HCT116 (cell line): ENCODE measurements around the gene LGALS7. TPM values are rescaled to one million over a fixed set of nuclear protein-coding genes. Genes with fewer than 3 reads are reported as not detected.

Source experiments
- ATAC-seq: fragments of 200-7000 bp; cut with Tn5 transposase; 2 replicates; pipeline ENCODE4 v1.9.1; 2020; ENCODE audit warnings: mild to moderate bottlenecking, moderate library complexity
- BruUV-seq: library from RNA; stranded (reverse); fragments of 400-500 nt; replicated peaks from 2 replicates; lab custom pipeline; 2021; lab: Mats Ljungman, UMichigan
- CTCF ChIA-PET: fragments of 300-600 bp; sonication (Branson Sonifier 250); formaldehyde crosslinking; loops from one replicate; lab custom pipeline; 2021; ENCODE audit warnings: antibody characterized with exemption; lab: Charles Lee
- POLR2A ChIA-PET: fragments of 300-600, 350-600 bp; sonication (Branson Sonifier 250); formaldehyde crosslinking; loops from one replicate; lab custom pipeline; 2021; ENCODE audit warnings: antibody characterized with exemption; lab: Charles Lee
- RAD21 ChIA-PET, 2 experiments: fragments of 300-600 bp; sonication (Branson Sonifier 250); formaldehyde crosslinking; loops; one replicate each; lab custom pipeline; 2023; ENCODE audit warnings: low total read pairs in 2 of 2; ENCODE audit not compliant: uncharacterized antibody in 2 of 2, unreplicated experiment in 2 of 2, low non-redundant PET in 1 of 2; lab: Charles Lee
- DNase-seq: peaks from one replicate; pipeline ENCODE4 v3.0.0-alpha.2; 2010; ENCODE audit warnings: low read depth, low spot score
- H2AFZ ChIP-seq: fragments of 200-600 bp; shearing (Covaris generic), sonication (generic); 2 replicates; pipeline ENCODE4 v1.6.1; 2017; ENCODE audit warnings: low read depth, mixed run types, mixed read lengths, antibody characterized with exemption, low read length; ENCODE audit not compliant: poor library complexity, severe bottlenecking
- H3K27ac ChIP-seq: 2 replicates; pipeline ENCODE4 v1.5.1; 2012; ENCODE audit warnings: low read depth, low read length
- H3K27me3 ChIP-seq: fragments of 200-600 bp; sonication (generic); 2 replicates; pipeline ENCODE4 v1.6.1; 2016; ENCODE audit warnings: mixed run types, low read length, mixed read lengths; ENCODE audit not compliant: insufficient read depth
- H3K36me3 ChIP-seq, 2 experiments: fragments of 200-500 bp in 1 of 2; fragments of 200-600 bp in 1 of 2; sonication (Bioruptor generic) in 1 of 2; sonication (generic) in 1 of 2; 2 replicates each; pipeline versions ENCODE4 v1.5.1 to v1.6.1; 2014 to 2016; ENCODE audit warnings: low read length in 2 of 2, inconsistent platforms in 1 of 2, mixed read lengths in 1 of 2, mixed run types in 1 of 2; ENCODE audit not compliant: insufficient read depth in 2 of 2, control insufficient read depth in 1 of 2
- H3K4me1 ChIP-seq, 2 experiments: fragments of 200-600 bp in 1 of 2; sonication (generic) in 1 of 2; 2 replicates each; pipeline versions ENCODE4 v1.5.1 to v1.6.1; 2012 to 2017; ENCODE audit warnings: low read length in 2 of 2, inconsistent platforms in 1 of 2, mild to moderate bottlenecking in 1 of 2, mixed read lengths in 1 of 2, mixed run types in 1 of 2, moderate library complexity in 1 of 2; ENCODE audit not compliant: insufficient read depth in 2 of 2, control insufficient read depth in 1 of 2
- H3K4me2 ChIP-seq: fragments of 200-600 bp; sonication (generic); 2 replicates; pipeline ENCODE4 v1.6.1; 2017; ENCODE audit warnings: mixed run types, low read length, mixed read lengths
- H3K4me3 ChIP-seq, 2 experiments: fragments of 200-600 bp in 1 of 2; sonication (generic) in 1 of 2; replicated peaks in 1 of 2; 2 replicates each; pipeline ENCODE4 v1.5.1; 2011 to 2016; ENCODE audit warnings: low read length in 2 of 2, control low read depth in 1 of 2, low read depth in 1 of 2, mild to moderate bottlenecking in 1 of 2, mixed read lengths in 1 of 2, mixed run types in 1 of 2
- H3K79me2 ChIP-seq: fragments of 200-600 bp; sonication (generic); 2 replicates; pipeline ENCODE4 v1.6.1; 2017; ENCODE audit warnings: mild to moderate bottlenecking, mixed run types, low read length, moderate library complexity, mixed read lengths; ENCODE audit not compliant: insufficient read depth
- H3K9ac ChIP-seq: fragments of 200-600 bp; sonication (generic); 2 replicates; pipeline ENCODE4 v1.6.1; 2016; ENCODE audit warnings: low read length, mixed read lengths
- H3K9me2 ChIP-seq: fragments of 200-600 bp; sonication (generic), shearing (Covaris generic); 2 replicates; pipeline ENCODE4 v1.6.1; 2017; ENCODE audit warnings: mixed run types, mild to moderate bottlenecking, moderate library complexity; ENCODE audit not compliant: insufficient read depth
- H3K9me3 ChIP-seq, 2 experiments: fragments of 200-500 bp in 1 of 2; fragments of 200-600 bp in 1 of 2; sonication (Bioruptor generic) in 1 of 2; sonication (generic) in 1 of 2; 2 replicates each; pipeline ENCODE4 v1.6.1; 2014 to 2017; ENCODE audit warnings: low read length in 2 of 2, mixed read lengths in 2 of 2, inconsistent platforms in 1 of 2, low read depth in 1 of 2, mild to moderate bottlenecking in 1 of 2, mixed run types in 1 of 2, moderate library complexity in 1 of 2; ENCODE audit not compliant: control insufficient read depth in 1 of 2, insufficient read depth in 1 of 2
- H4K20me1 ChIP-seq: fragments of 200-600 bp; sonication (generic), shearing (Covaris generic); 2 replicates; pipeline ENCODE4 v1.6.1; 2017; ENCODE audit warnings: mixed run types, mild to moderate bottlenecking, moderate library complexity; ENCODE audit not compliant: insufficient read depth
- ATF3 ChIP-seq: IDR thresholded peaks from 2 replicates; pipeline ENCODE4 v1.6.1; 2012
- CEBPB ChIP-seq: IDR thresholded peaks from 2 replicates; pipeline ENCODE4 v1.6.1; 2012; ENCODE audit warnings: low read depth
- EGR1 ChIP-seq: IDR thresholded peaks from 2 replicates; pipeline ENCODE4 v1.6.1; 2012; ENCODE audit warnings: low read depth
- ELF1 ChIP-seq: IDR thresholded peaks from 2 replicates; pipeline ENCODE4 v1.6.1; 2012; ENCODE audit warnings: low read depth, borderline replicate concordance
- JUND ChIP-seq: IDR thresholded peaks from 2 replicates; pipeline ENCODE4 v1.6.1; 2012
- POLR2A ChIP-seq: IDR thresholded peaks from 2 replicates; pipeline ENCODE4 v1.7.0; 2011; ENCODE audit warnings: borderline replicate concordance; ENCODE audit not compliant: insufficient read depth, insufficient read length; ENCODE audit errors: extremely low read depth
- RAD21 ChIP-seq: IDR thresholded peaks from 2 replicates; pipeline ENCODE4 v1.6.1; 2012; ENCODE audit warnings: low read depth, mild to moderate bottlenecking
- ZBTB33 ChIP-seq: IDR thresholded peaks from 2 replicates; pipeline ENCODE4 v1.6.1; 2011; ENCODE audit warnings: mild to moderate bottlenecking, low read length, moderate library complexity; ENCODE audit not compliant: insufficient replicate concordance; ENCODE audit errors: extremely low read depth
- ZFX ChIP-seq: fragments of 450-650 bp; IDR thresholded peaks from 2 replicates; pipeline ENCODE4 v1.6.1; 2017
- ZNF274 ChIP-seq: fragments of 200-500 bp; sonication (Bioruptor generic); IDR thresholded peaks from 2 replicates; pipeline ENCODE4 v1.6.1; 2014; ENCODE audit warnings: mild to moderate bottlenecking, low read depth, low read length, inconsistent platforms
- intact Hi-C: fragments of 100-400 bp; cut with micrococcal nuclease; formaldehyde crosslinking; loops from 2 replicates; pipeline ENCODE4 v1.10.0; 2022
- total RNA-seq: library from RNA; stranded (reverse); gene quantifications from one replicate; pipeline ENCODE4 v1.2.1, GENCODE V29; 2021; ENCODE audit not compliant: unreplicated experiment
- TF ChIP-seq, protein P1 (sequence below): IDR thresholded peaks from 2 replicates; pipeline ENCODE4 v1.6.1; 2012

Gene LGALS7
- total RNA-seq, 1 experiment from 2014 or later, result not detected

GRCh38 chr19:38740932-38741331 is 32.4 kb downstream of the LGALS7 start:
- Histone ChIP-seq H3K9me2 (no peaks in the 10 kb centered on the region), H2AFZ (no peak overlapping the region), H3K9me3 (no peaks in the 10 kb centered on the region), H3K36me3 (no peaks in the 10 kb centered on the region), H3K4me3 (no peak overlapping the region), H3K79me2 (no peaks in the 10 kb centered on the region)
- DNase-seq, result no peak
- CTCF ChIA-PET, result no interaction called here
- TF ChIP-seq EGR1 (no peak), ELF1 (no peak), JUND (no peak), ZFX (no peak), ZBTB33 (no peak), ZNF274 (no peak), POLR2A (no peak), ATF3 (no peak), RAD21 (no peak), CEBPB (no peak)
- TF ChIP-seq, protein P1, sequence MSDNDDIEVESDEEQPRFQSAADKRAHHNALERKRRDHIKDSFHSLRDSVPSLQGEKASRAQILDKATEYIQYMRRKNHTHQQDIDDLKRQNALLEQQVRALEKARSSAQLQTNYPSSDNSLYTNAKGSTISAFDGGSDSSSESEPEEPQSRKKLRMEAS, result no peak
- TF ChIP-seq, all 23 proteins: peak for 0
- no peaks in the 10 kb centered on the region for H4K20me1 ChIP-seq
- no TSS peak for BruUV-seq
- no peak for ATAC-seq
- ChIA-PET RAD21 (interaction anchor here in 1 of 2 experiments (0.7 kb wide), 1 partner anchor 297 kb away, joined by 3 read pairs; no protein-coding TSS in a partner anchor), POLR2A (no interaction called here)
- intact Hi-C loops, result no loop called here
- no peaks in the 10 kb centered on the region for H3K27me3 ChIP-seq
- no peak overlapping the region for H3K9ac ChIP-seq
- H3K4me1 ChIP-seq, result peaks cover 0 to 12% of the 10 kb centered on the region in 2 experiments; a peak in 2 of 4 replicates
- H3K4me2 ChIP-seq, result no peak overlapping the region
- no peak overlapping the region for H3K27ac ChIP-seq
